ENCODE measurements around the gene RMDN3.

DNA sequence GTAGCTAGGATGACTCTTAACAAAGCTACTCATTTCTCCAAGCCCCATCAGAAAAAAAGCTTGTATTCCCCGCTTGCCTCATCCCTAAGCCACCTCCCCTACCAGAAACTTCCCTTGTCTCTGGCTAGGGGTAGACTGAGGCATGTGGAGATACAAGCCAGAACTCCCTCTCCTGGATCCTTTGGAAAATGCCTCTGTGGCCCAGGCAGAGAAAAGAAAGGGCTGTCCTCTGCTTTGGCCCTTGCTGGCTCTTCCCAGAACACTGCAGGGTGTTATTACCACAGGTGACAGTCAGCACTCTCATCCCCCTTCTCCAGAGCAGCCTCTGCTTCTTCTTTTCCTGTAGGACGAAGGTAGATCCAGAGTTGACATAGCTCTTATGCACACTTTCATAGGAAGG lies 15.2 kb downstream of the RMDN3 start:
- TF ChIP-seq, protein P1, sequence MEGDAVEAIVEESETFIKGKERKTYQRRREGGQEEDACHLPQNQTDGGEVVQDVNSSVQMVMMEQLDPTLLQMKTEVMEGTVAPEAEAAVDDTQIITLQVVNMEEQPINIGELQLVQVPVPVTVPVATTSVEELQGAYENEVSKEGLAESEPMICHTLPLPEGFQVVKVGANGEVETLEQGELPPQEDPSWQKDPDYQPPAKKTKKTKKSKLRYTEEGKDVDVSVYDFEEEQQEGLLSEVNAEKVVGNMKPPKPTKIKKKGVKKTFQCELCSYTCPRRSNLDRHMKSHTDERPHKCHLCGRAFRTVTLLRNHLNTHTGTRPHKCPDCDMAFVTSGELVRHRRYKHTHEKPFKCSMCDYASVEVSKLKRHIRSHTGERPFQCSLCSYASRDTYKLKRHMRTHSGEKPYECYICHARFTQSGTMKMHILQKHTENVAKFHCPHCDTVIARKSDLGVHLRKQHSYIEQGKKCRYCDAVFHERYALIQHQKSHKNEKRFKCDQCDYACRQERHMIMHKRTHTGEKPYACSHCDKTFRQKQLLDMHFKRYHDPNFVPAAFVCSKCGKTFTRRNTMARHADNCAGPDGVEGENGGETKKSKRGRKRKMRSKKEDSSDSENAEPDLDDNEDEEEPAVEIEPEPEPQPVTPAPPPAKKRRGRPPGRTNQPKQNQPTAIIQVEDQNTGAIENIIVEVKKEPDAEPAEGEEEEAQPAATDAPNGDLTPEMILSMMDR (IDR thresholded peaks at IDR 0.05) = no peak
- TF ChIP-seq POLR2A (IDR thresholded peaks at IDR 0.05) = no peak

Data from testis (tissue), 2 donors.